Immature natural killer cell (primary cell): ENCODE results near the gene ZNF555. TPM values are rescaled to one million over a fixed set of nuclear protein-coding genes. Genes with fewer than 3 reads are reported as not detected.
"Not testable (repeated sequence)": the region's sequence is repeated elsewhere in the genome, so short reads cannot be mapped to it uniquely, and the experiment has no call there.

Experiments used
- DNase-seq, 3 donors: peaks; one replicate each; pipeline ENCODE4 v3.0.0; 2022; ENCODE audit warnings: mixed read lengths in 1 of 3
- H3K27ac Mint-ChIP-seq, 6 donors: one replicate each; pipeline ENCODE4 v1.8.0; 2020; ENCODE audit warnings: mixed read lengths in 6 of 6, mild to moderate bottlenecking in 5 of 6, inconsistent platforms in 4 of 6, moderate library complexity in 3 of 6
- H3K27me3 Mint-ChIP-seq, 3 donors: one replicate each; pipeline ENCODE4 v1.8.0; 2020 to 2021; ENCODE audit warnings: low read depth in 3 of 3, mild to moderate bottlenecking in 3 of 3, mixed read lengths in 3 of 3, moderate library complexity in 3 of 3, inconsistent platforms in 1 of 3
- H3K36me3 Mint-ChIP-seq, 3 donors: one replicate each; pipeline ENCODE4 v1.8.0; 2020; ENCODE audit warnings: mixed read lengths in 3 of 3, inconsistent platforms in 2 of 3, mild to moderate bottlenecking in 2 of 3
- H3K4me1 Mint-ChIP-seq, 2 donors: one replicate each; pipeline ENCODE4 v1.8.0; 2020; ENCODE audit warnings: inconsistent platforms in 2 of 2, mild to moderate bottlenecking in 2 of 2, mixed read lengths in 2 of 2, moderate library complexity in 1 of 2
- H3K4me3 Mint-ChIP-seq, 5 donors: one replicate each; pipeline ENCODE4 v1.8.0; 2020; ENCODE audit warnings: mild to moderate bottlenecking in 5 of 5, mixed read lengths in 5 of 5, inconsistent platforms in 3 of 5, moderate library complexity in 3 of 5
- H3K9me3 Mint-ChIP-seq, 6 donors: one replicate each; pipeline ENCODE4 v1.8.0; 2020; ENCODE audit warnings: mild to moderate bottlenecking in 6 of 6, mixed read lengths in 6 of 6, inconsistent platforms in 4 of 6, moderate library complexity in 3 of 6
- polyA plus RNA-seq, 3 donors: library from polyadenylated mRNA; unstranded; fragments of 300-500 nt; fragmentation: Illumina TruSeq; gene quantifications; one replicate each; pipeline ENCODE4 v1.2.3, GENCODE V29; 2021

The ZNF555 gene
- polyA plus RNA-seq, 3 donors from 2014 or later, result 3.2 to 7.1 (median 3.8) TPM

DNA sequence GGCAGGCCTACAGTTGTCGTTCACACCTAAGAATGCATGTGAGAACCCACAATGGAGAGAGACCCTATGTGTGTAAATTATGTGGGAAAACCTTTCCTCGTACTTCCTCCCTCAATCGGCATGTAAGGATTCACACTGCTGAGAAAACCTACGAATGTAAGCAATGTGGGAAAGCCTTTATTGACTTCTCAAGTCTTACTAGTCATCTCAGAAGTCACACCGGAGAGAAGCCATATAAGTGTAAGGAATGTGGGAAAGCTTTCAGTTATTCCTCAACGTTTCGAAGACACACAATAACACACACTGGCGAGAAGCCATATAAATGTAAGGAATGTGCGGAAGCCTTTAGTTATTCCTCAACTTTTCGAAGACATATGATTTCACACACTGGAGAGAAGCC lies 11.3 kb downstream of the ZNF555 start:
- Mint-ChIP-seq H3K9me3 (peaks cover 22 to 60% (median 42%) of the 10 kb centered on the region in 6 donors), H3K36me3 (peaks cover 51 to 64% (median 58%) of the 10 kb centered on the region in 3 donors), H3K27me3 (no peaks in the 10 kb centered on the region), H3K4me1 (peaks cover 11 to 16% of the 10 kb centered on the region in 2 donors), H3K27ac (no peak overlapping the region), H3K4me3 (no peak overlapping the region)
- DNase-seq, result no peak

DNA sequence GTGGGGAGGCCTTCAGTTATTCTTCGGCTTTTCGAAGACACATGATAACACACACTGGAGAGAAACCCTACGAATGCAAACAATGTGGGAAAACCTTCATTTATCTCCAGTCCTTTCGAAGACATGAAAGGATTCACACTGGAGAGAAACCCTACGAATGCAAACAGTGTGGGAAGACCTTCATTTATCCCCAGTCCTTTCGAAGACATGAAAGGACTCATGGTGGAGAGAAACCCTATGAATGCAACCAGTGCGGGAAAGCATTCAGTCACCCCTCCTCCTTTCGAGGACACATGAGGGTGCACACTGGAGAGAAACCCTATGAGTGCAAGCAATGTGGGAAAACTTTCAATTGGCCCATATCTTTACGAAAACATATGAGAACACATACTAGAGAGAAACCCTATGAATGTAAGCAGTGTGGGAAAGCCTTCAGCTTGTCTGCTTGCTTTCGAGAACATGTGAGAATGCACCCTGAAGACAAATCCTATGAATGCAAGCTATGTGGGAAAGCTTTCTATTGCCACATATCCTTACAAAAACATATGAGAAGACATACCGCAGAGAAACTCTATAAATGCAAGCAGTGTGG lies 11.8 kb downstream of the ZNF555 start:
- no peak for DNase-seq
- H3K27me3 Mint-ChIP-seq, result no peaks in the 10 kb centered on the region
- peaks cover 51 to 64% (median 58%) of the 10 kb centered on the region in 3 donors for H3K36me3 Mint-ChIP-seq
- H3K9me3 Mint-ChIP-seq, result peaks cover 22 to 60% (median 42%) of the 10 kb centered on the region in 6 donors
- H3K4me3 Mint-ChIP-seq, result no peak overlapping the region
- H3K27ac Mint-ChIP-seq, result no peak overlapping the region
- H3K4me1 Mint-ChIP-seq, result peaks cover 11 to 16% of the 10 kb centered on the region in 2 donors

DNA sequence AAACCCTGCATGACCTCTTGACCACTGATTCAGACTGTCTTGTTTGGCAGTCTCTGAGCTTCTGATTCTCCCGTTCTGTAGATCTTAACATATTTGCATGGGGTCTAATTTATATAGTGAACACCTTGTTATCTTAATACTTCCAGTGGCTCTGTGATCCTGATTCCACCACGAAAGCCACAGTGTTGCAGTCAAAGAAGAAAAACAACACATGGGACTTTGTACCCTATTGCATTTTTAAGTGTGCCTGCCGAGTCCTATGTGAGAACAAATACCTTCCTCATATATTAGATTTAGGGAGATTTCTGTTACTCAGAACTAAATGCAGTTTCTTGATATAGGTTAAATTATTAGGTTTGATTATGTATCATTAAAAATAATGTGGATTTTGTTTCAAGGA lies 13.6 kb downstream of the ZNF555 start:
- DNase-seq, result no peak
- Mint-ChIP-seq H3K4me1 (peaks cover 9 to 14% of the 10 kb centered on the region in 2 donors), H3K27me3 (no peaks in the 10 kb centered on the region), H3K4me3 (no peak overlapping the region), H3K9me3 (peaks cover 25 to 65% (median 44%) of the 10 kb centered on the region in 6 donors), H3K36me3 (peaks cover 49 to 63% (median 55%) of the 10 kb centered on the region in 3 donors), H3K27ac (no peak overlapping the region)

DNA sequence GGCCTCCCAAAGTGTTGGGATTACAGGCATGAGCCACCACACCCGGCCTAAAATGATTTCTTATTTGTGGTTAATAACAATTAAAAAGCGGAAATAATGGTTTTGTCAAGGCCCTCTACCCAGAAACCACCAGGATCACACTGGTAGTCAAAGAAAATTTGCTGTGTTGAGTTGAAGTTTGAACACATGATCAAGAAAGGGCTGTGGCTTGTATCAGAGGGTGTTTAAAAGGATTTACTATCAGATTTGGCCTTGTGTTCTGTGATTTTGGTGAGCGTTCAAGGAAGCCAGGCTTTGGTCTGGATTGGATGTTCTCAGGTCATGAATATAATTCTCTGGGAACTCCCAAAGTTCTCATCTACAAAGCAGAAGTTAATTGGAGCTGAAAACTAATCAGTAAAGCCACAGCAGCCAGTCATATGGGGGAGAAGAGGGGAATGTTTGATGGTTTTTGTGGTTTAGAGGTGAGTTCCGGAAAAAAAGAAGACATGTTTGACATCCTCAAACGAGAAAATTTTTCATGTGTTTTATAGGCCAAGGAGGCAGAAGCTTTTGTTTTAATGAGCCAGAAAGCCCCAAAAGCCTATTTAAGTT lies 15.3 kb downstream of the ZNF555 start:
- peaks cover 0 to 5% of the 10 kb centered on the region in 2 donors for H3K4me1 Mint-ChIP-seq
- H3K36me3 Mint-ChIP-seq, result peaks cover 33 to 45% (median 39%) of the 10 kb centered on the region in 3 donors
- peaks cover 25 to 50% (median 37%) of the 10 kb centered on the region in 6 donors for H3K9me3 Mint-ChIP-seq
- H3K27ac Mint-ChIP-seq, result peak overlapping the region in 1 of 6 donors; percentile 13
- no peak for DNase-seq
- no peak overlapping the region for H3K4me3 Mint-ChIP-seq
- no peaks in the 10 kb centered on the region for H3K27me3 Mint-ChIP-seq

DNA sequence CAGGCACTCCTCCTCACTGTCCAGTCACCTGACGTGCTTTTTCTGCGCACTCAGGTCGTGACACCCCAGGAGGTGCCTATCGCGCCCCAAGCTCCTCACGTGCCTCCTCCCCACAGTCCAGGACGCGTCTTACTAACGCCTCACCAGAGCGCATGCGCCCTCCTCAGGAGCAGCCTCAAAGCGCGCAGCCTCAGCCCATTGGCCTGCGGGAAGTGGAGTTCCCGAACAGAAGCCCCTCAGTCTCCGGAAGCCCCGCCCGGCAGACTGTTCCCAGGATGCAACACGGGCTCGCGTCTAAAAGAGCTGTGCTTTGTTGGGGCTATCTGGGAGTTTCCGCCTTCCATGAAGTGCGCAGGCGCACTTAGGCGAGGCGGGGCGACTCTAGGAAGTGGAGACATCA lies 17.6 kb downstream of the ZNF555 start:
- no peak for DNase-seq
- Mint-ChIP-seq H3K27ac (no peak overlapping the region), H3K36me3 (peaks cover 10 to 22% (median 15%) of the 10 kb centered on the region in 3 donors), H3K9me3 (peaks cover 10 to 27% (median 15%) of the 10 kb centered on the region in 6 donors), H3K4me1 (peaks cover 0 to 5% of the 10 kb centered on the region in 2 donors), H3K27me3 (peaks cover 0 to 3% (median 0%) of the 10 kb centered on the region in 3 donors), H3K4me3 (no peak overlapping the region)

DNA sequence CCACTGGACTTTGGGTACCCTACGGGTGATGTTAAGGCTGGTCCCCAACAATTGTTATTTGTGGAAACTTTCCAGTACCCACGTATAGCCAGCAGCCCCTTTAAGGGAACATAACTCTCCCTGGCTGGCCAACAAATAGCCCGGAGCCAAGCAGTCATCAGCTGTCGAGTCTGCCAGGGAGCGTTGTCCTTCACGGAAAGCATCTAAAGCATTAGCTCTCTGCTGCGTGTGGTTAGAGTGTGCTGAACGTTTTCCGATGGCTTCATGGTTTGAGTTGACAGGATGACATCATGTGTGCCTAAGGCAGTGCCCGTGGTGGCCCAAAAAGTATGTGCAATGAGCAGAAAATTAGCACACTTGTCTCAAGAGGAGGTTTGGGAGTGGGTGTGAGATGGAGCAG lies 22.5 kb downstream of the ZNF555 start:
- Mint-ChIP-seq H3K4me3 (no peak overlapping the region), H3K36me3 (no peaks in the 10 kb centered on the region), H3K9me3 (peaks cover 0 to 4% (median 0%) of the 10 kb centered on the region in 6 donors), H3K27ac (no peak overlapping the region), H3K27me3 (peaks cover 0 to 4% (median 3%) of the 10 kb centered on the region in 3 donors), H3K4me1 (no peaks in the 10 kb centered on the region)
- no peak for DNase-seq

DNA sequence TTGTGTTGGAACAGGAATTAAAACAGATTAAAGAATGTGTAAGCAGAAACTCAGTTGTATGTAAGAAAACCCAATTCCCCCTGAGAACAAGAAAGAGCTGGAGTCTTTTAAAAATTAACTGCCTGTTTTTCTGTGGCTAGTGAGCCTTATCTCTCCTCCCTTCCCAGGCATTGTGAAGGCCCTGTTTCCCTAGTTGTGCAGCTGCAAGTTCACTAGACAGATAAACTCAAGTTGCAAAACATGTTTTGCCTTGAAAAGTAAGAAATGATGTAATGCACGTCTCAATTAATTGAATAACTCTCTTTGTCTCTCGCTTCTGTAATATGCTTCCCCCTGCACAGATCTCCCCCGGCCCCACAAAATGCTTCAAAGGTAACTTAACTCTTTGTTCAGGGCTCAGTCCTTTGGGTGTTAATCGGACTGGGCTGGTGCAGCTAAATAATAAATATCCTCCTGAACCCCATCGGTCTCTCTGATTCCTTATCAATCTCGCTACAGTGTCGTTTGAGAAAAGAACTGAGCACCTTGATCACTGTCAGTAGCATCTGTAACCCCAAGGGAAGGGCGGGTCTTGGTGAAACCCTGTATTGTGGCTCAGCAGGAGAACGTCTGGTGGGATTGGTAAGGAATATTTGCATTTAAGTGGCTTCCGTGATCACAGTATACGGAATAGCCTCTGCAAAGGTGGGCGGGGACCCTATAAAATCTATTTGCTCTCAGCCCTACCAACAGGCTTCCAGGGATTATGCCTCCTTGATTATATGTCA lies 24.2 kb downstream of the ZNF555 start:
- no peaks in the 10 kb centered on the region for H3K36me3 Mint-ChIP-seq
- no peak overlapping the region for H3K27ac Mint-ChIP-seq
- H3K4me3 Mint-ChIP-seq, result no peak overlapping the region
- DNase-seq, result no peak
- H3K27me3 Mint-ChIP-seq, result peaks cover 0 to 4% (median 4%) of the 10 kb centered on the region in 3 donors
- H3K9me3 Mint-ChIP-seq, result peaks cover 0 to 1% (median 0%) of the 10 kb centered on the region in 6 donors
- H3K4me1 Mint-ChIP-seq, result no peaks in the 10 kb centered on the region

DNA sequence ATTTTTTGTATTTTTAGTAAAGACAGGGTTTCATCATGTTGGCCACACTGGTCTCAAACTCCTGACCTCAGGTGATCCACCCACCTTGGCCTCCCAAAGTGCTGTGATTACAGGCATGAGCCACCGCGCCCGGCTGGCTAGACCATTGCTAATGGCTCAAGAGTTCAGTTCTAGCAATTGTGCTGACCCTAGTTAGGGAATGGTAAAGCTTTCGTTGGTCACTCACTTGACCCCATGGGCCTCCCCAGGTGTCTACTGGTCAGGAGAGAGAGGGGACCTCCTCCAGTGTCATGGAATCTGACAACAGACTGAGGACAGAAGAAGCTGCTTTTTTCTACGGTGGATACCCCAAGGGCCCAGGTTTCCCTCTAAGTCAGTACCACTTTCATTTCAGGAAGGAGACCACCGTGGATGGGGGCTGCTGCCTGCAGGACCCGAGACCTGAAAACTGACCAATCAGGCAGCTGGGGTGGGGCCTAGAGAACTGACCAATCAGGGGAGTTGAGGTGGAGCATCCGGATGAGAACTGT lies 25.3 kb downstream of the ZNF555 start:
- H3K4me1 Mint-ChIP-seq, result peaks cover 0 to 1% of the 10 kb centered on the region in 2 donors

DNA sequence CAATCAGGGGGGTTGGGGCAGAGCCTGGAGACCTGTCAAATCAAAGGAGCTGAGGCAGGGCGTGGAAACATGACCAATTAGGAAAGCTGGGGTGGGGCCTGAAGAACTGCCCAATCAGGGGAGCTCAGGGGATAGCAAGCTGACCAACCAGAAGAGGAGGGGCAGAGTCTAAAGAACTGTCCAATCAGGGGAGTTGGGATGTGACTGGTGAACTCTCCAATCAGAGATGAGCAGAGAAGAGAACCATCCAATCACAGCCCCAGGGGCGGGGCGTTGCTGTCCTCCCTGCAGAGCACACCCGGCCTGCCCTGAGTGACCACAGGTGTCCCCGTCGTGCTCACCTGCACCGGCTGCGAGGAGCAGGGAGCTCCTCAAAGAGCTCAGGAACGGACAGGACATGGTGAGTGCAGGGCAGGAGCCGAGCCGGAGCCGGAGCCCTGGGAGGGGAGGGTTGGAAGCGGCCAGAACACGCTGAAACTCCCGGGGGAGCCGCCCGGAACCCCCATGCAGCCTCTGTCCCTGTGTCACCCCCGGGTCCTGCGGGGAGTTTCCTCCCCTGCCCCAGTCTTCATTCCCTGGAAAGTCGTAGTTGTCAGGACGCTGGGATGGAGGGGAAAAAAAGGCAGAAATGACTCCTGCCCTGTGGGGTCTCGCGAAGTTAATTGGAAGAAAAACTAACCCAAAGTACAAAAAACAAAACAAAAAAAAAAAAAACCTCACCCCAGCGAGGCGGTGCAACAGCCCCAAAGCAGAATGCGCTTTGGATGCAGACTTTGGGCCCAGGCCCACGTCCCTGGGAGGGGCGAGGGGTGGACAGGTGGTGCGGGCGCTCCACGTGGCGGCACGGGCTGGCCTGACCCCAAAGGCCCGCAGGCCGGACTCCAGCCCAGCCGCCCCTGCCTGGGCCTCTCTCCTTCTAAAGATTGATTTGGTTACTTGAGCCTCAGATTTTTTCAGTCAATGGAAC lies 26.0 kb downstream of the ZNF555 start, which contains the start of gene ZNF556:
Gene ZNF556, plus strand, starts transcription at position 311 of the 967 bp plus-strand sequence. Its CDS starts 87 bp downstream, at position 398.
- Mint-ChIP-seq H3K27ac (no peak within 1 kb of the TSS), H3K36me3 (no peaks in the 10 kb centered on the region), H3K4me3 (no peak within 1 kb of the TSS), H3K27me3 (peaks cover 1 to 4% (median 4%) of the 10 kb centered on the region in 3 donors), H3K9me3 (peaks cover 0 to 3% (median 0%) of the 10 kb centered on the region in 6 donors), H3K4me1 (peaks cover 0 to 3% of the 10 kb centered on the region in 2 donors)
- no peak for DNase-seq

More for the DNA sequence above, 25.3 kb downstream of the ZNF555 start:
- Mint-ChIP-seq H3K27me3 (peaks cover 0 to 4% (median 4%) of the 10 kb centered on the region in 3 donors), H3K4me3 (no peak overlapping the region), H3K9me3 (peaks cover 0 to 3% (median 0%) of the 10 kb centered on the region in 6 donors), H3K36me3 (no peaks in the 10 kb centered on the region), H3K27ac (no peak overlapping the region)
- DNase-seq, result no peak

DNA sequence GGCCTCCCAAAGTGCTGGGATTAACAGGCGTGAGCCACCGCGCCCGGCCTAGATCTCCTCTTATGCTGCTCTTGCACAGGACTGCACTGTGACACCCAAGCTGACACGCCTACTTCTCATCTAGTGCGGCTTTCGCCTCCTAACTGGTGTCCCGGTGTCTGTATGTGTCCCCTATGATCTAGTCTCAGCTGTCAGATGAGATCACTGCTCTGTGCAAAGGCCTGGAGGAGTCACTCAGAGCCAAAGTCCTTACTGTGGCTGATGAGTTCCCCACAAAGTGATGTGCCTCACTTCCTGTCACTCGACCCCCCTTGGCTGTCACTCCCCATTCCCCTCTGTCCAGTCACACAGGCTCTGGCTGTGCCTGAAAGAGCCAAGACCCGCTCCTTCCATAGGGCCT lies 28.3 kb downstream of the ZNF555 start:
- H3K4me3 Mint-ChIP-seq, result no peak overlapping the region

DNA sequence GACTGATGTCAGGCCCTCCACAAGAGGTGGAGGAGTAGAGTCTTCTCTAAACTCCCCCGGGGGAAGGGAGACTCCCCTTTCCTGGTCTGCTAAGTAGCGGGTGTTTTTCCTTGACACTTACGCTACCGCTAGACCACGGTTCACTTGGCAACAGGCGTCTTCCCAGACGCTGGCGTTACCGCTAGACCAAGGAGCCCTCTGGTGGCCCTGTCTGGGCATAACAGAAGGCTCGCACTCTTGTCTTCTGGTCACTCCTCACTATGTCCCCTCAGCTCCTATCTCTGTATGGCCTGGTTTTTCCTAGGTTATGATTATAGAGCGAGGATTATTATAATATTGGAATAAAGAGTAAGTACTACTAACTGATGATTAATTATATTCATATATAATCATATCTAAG lies 30.9 kb downstream of the ZNF555 start:
- H3K4me3 Mint-ChIP-seq, H3K27ac Mint-ChIP-seq, DNase-seq, H3K27me3 Mint-ChIP-seq, H3K36me3 Mint-ChIP-seq, H3K4me1 Mint-ChIP-seq, H3K9me3 Mint-ChIP-seq: not testable (repeated sequence)

More for the DNA sequence above, 28.3 kb downstream of the ZNF555 start:
- Mint-ChIP-seq H3K9me3 (peaks cover 0 to 3% (median 0%) of the 10 kb centered on the region in 6 donors), H3K36me3 (no peaks in the 10 kb centered on the region), H3K4me1 (peaks cover 0 to 3% of the 10 kb centered on the region in 2 donors), H3K27ac (no peak overlapping the region), H3K27me3 (peaks cover 1 to 4% (median 1%) of the 10 kb centered on the region in 3 donors)
- DNase-seq, result no peak

DNA sequence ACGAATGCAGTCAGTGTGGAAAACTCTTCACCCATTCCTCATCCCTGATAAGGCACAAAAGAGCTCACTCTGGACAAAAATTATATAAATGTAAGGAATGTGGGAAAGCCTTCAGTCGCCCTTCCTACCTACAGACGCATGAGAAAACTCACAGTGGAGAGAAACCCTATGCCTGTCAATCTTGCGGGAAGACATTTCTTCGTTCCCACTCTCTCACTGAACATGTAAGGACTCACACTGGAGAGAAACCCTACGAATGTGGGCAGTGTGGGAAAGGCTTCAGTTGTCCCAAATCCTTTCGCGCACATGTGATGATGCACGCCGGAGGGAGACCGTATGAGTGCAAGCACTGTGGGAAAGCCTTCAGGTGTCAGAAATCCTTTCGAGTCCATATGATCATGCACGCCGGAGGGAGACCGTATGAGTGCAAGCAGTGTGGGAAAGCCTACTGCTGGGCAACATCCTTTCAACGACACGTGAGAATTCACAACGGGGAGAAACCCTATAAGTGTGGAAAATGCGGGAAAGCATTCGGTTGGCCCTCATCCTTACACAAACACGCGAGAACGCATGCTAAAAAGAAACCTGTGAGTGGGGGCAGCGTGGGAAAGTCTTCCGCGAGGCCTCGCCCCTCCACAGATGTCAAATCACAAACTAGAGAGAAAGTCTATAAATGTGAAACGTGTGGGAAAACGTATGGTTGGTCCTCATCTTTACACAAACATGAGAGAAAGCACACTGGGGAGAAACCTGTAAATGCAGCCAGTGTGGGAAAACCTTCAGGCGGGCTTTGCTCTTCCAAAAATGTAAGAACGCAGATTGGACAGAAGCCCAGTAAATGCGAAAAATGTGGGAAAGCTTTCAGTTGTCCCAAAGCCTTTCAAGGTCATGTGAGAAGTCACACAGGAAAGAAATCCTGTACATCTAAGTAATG lies 36.4 kb downstream of the ZNF555 start:
- DNase-seq, result no peak
- Mint-ChIP-seq H3K9me3 (peaks cover 7 to 28% (median 20%) of the 10 kb centered on the region in 6 donors), H3K36me3 (no peaks in the 10 kb centered on the region), H3K27me3 (peaks cover 0 to 6% (median 0%) of the 10 kb centered on the region in 3 donors), H3K27ac (no peak overlapping the region), H3K4me3 (no peak overlapping the region), H3K4me1 (no peaks in the 10 kb centered on the region)
